ENCODE results near the gene METTL8.
"Not testable (repeated sequence)": the region's sequence is repeated elsewhere in the genome, so short reads cannot be mapped to it uniquely, and the experiment has no call there.

METTL8 gene

GRCh38 chr2:171362396-171362795 is 71.4 kb downstream of the METTL8 start:
- CTCF ChIA-PET: interaction anchor here (1.2 kb wide), 1 partner anchor 434 kb away, joined by 6 read pairs; no protein-coding TSS in a partner anchor
- POLR2A ChIA-PET (ENCODE audit: low non-redundant PET): no interaction called here
- DNase-seq (ENCODE audit: low spot score): no peak
- no peak overlapping the region for H3K27ac ChIP-seq
- TF ChIP-seq CTCF (conservative IDR thresholded peaks at IDR 0.05; ENCODE audit: low read depth): no peak

- no peak overlapping the region for H3K27ac ChIP-seq
- no peak for DNase-seq (ENCODE audit: low spot score)
- CTCF ChIA-PET: no interaction called here
- POLR2A ChIA-PET (ENCODE audit: low non-redundant PET): no interaction called here
- no peak for TF ChIP-seq CTCF (conservative IDR thresholded peaks at IDR 0.05; ENCODE audit: low read depth)
Measured at GRCh38 chr2:171360905-171361304, 72.9 kb downstream of the METTL8 start.

- CTCF ChIA-PET; POLR2A ChIA-PET (ENCODE audit: low non-redundant PET); DNase-seq (ENCODE audit: low spot score); H3K27ac ChIP-seq: not testable (repeated sequence)
Measured at GRCh38 chr2:171353746-171354145, 80.0 kb downstream of the METTL8 start.

GRCh38 chr2:171348056-171348455 is 85.7 kb downstream of the METTL8 start:
- ChIA-PET CTCF (interaction anchor here (1.5 kb wide), 1 partner anchor 68 kb away, joined by 3 read pairs; no protein-coding TSS in a partner anchor), POLR2A (ENCODE audit: low non-redundant PET) (no interaction called here)
- DNase-seq (ENCODE audit: low spot score): no peak
- no peak overlapping the region for H3K27ac ChIP-seq
- no peak for TF ChIP-seq CTCF (conservative IDR thresholded peaks at IDR 0.05; ENCODE audit: low read depth)

- no peak for DNase-seq (ENCODE audit: low spot score)
- CTCF ChIA-PET: interaction anchor here (1.5 kb wide), 1 partner anchor 69 kb away, joined by 3 read pairs; no protein-coding TSS in a partner anchor
- H3K27ac ChIP-seq: no peak overlapping the region
- POLR2A ChIA-PET (ENCODE audit: low non-redundant PET): no interaction called here
- TF ChIP-seq CTCF (conservative IDR thresholded peaks at IDR 0.05; ENCODE audit: low read depth): no peak
Measured at GRCh38 chr2:171347591-171348032, 86.2 kb downstream of the METTL8 start.

- CTCF ChIA-PET: interaction anchor here (1.5 kb wide), 1 partner anchor 69 kb away, joined by 3 read pairs; no protein-coding TSS in a partner anchor
- H3K27ac ChIP-seq: no peak overlapping the region
- POLR2A ChIA-PET (ENCODE audit: low non-redundant PET): no interaction called here
- no peak for DNase-seq (ENCODE audit: low spot score)
- no peak for TF ChIP-seq CTCF (conservative IDR thresholded peaks at IDR 0.05; ENCODE audit: low read depth)
Measured at GRCh38 chr2:171346723-171347557, 86.8 kb downstream of the METTL8 start.

All from RWPE1 (cell line).